Keratinocyte (primary cell): ENCODE measurements around the gene CDC34.
A peak's percentile ranks its signal among the peaks of the same experiment; 100 is the strongest.

Source experiments
- EZH2 ChIP-seq: IDR thresholded peaks from one replicate; pipeline ENCODE4 v1.6.1; 2012; ENCODE audit warnings: inconsistent platforms, mild to moderate bottlenecking, low read length, moderate library complexity
- TF ChIP-seq, protein P1 (sequence below), 3 experiments: IDR thresholded peaks in 1 of 3; conservative IDR thresholded peaks in 1 of 3; optimal IDR thresholded peaks in 1 of 3; 2 replicates in 2 of 3; 3 replicates in 1 of 3; pipeline versions ENCODE3 to v1.5.1; 2011; ENCODE audit warnings: low read length in 3 of 3, mild to moderate bottlenecking in 3 of 3, moderate library complexity in 2 of 3, control low read depth in 1 of 3, inconsistent platforms in 1 of 3; ENCODE audit not compliant: insufficient read depth in 2 of 3; ENCODE audit errors: extremely low read depth in 1 of 3

DNA sequence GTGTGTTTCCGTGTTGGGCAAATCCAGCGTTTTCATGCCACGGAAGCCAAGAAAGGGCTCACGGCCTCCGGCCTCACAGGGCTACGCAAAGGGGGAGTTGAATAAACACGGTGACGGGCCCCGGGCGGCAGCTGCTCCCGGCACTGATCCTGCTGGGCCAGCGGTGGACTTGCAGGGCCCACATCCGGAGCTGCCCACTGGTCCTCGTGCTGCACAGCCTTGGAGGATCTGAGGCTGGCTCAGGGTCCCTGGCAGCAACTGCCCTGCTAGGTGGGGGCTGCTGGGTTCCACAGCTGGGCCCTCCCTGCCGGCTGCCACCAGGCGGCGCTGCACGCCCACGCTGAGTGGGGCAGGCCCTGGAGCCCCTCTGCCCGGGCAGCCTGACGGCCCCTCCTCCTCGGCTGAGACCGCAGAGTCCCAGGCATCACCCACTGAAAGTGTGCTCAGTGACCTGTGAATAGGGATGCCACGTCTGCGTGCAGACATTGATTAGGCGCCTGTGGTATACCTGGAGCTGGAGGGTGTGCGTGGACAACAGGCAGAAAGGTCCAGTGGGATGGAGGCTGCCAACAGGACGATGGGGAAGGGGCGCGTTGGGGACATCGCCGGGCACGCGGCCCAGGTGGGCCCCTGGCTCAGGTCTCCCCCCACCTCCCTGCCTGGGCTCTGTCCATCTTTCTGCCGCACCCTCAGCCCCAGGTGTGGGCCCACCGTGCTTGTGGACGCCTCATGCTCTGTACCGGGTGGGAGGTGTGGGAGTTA lies 52.9 kb downstream of the CDC34 start:
- TF ChIP-seq, protein P1, sequence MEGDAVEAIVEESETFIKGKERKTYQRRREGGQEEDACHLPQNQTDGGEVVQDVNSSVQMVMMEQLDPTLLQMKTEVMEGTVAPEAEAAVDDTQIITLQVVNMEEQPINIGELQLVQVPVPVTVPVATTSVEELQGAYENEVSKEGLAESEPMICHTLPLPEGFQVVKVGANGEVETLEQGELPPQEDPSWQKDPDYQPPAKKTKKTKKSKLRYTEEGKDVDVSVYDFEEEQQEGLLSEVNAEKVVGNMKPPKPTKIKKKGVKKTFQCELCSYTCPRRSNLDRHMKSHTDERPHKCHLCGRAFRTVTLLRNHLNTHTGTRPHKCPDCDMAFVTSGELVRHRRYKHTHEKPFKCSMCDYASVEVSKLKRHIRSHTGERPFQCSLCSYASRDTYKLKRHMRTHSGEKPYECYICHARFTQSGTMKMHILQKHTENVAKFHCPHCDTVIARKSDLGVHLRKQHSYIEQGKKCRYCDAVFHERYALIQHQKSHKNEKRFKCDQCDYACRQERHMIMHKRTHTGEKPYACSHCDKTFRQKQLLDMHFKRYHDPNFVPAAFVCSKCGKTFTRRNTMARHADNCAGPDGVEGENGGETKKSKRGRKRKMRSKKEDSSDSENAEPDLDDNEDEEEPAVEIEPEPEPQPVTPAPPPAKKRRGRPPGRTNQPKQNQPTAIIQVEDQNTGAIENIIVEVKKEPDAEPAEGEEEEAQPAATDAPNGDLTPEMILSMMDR (optimal IDR thresholded peaks at IDR 0.05 in 1 of 3, IDR thresholded peaks at IDR 0.05 in 1 of 3, conservative IDR thresholded peaks at IDR 0.05 in 1 of 3; ENCODE audit: extremely low read depth in 1 of 3, insufficient read depth in 2 of 3, low read length in 3 of 3) = peak; percentile 72 to 95 (median 84)
- TF ChIP-seq EZH2 = no peak
